ENCODE measurements around the gene MPP3.
"Not testable (repeated sequence)": the region's sequence is repeated elsewhere in the genome, so short reads cannot be mapped to it uniquely, and the experiment has no call there.

The MPP3 gene

GRCh38 chr17:43798024-43798423, 34.9 kb downstream of the MPP3 start:
- DNase-seq = not testable (repeated sequence)

- DNase-seq = not testable (repeated sequence)
Measured at GRCh38 chr17:43792668-43793067, 40.3 kb downstream of the MPP3 start.

DNA sequence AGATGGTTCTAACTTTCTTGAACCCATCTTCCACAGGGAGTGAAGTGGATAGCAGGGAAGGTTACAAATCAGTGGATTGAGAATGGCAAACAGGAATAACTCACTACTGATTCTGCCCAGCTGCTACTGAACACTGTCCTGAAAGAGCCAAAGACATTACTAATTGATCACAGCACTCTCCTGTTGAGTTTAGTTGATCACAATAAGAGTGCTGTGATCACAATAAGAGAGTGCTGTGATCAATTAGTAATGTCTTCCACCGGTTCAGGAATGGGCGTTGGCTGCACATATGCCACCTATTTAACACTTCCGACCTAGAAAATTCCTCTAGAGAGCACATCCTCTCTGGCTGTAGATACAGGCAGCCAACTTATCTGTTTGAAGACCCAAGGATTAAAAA, 41.4 kb downstream of the MPP3 start:
- DNase-seq = no peak

DNA sequence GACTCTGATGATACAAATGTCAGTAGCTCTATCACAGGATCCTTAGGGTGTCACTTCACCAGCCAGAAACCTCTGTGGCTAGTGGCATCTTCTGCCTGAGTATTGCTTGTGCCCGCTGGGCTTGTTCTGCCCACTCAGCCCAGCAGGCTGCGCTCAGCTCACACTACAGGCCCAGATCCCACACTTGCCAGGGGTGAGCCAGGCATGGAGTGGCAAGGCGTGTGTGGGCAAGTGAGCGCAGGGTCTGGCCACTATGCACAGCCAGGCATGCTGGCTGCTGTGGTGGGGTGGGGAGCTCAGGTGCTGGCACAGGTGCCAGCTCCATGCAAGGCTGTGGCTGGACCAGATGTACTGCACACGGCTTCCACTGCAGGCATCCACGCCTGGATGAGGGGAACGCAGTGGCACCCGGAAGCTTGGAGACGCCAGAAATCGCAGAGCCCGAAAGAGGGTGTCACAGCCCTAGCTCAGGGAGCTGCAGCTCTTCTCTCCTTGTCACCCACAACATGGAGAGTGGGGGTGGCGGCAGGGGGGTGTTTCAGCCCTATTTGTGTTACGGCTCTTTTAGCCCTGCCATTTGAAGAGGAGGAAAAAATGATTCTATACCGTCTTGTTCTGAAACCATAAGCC, 42.5 kb downstream of the MPP3 start:
- no peak for DNase-seq

- no peak for DNase-seq
Measured at GRCh38 chr17:43789482-43789881, 43.5 kb downstream of the MPP3 start.

DNA sequence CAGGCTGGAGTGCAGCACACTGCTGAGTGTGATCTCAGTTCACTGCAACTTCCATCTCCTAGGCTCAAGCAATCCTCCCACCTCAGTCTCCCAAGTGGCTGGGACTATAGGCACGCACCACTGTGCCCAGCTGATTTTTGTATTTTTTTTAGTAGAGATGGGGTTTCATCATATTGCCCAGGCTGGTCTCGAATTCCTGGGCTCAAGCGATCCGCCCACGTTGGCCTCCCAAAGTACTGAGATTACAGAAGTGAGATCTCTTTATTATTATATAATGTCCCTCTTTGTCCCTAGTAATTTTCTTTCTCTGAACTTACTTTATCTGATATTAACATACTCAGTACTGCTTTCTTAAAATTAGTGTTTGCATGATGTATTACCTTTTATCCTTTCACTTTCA, 44.4 kb downstream of the MPP3 start:
- DNase-seq = no peak

GRCh38 chr17:43787728-43788127, 45.2 kb downstream of the MPP3 start:
- DNase-seq = no peak

DNA sequence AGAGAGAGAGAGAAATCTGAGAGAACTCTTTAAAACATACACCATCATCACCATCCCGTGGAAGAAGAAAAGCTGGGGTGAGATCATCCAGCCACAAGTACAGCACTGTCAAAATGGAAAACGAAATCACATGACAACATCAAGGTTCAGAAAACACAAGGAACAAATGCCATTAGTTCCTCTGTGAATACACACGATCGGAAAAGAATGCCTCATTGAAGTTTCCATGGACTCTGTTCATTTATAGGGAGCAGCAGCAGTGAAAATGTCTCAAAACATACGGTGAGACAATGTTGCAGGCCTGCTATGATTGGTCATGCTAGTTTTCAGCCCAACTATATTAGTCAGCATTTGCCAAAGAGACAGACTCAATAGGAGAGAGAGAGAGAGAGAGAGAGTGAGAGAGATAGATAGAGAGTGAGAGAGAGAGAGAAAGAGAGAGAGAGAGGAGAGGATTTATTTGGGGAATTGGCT, 48.3 kb downstream of the MPP3 start:
- no peak for DNase-seq

GRCh38 chr17:43784068-43784467, 48.9 kb downstream of the MPP3 start:
- no peak for DNase-seq

GRCh38 chr17:43782913-43783680, 49.8 kb downstream of the MPP3 start:
- no peak for DNase-seq

DNA sequence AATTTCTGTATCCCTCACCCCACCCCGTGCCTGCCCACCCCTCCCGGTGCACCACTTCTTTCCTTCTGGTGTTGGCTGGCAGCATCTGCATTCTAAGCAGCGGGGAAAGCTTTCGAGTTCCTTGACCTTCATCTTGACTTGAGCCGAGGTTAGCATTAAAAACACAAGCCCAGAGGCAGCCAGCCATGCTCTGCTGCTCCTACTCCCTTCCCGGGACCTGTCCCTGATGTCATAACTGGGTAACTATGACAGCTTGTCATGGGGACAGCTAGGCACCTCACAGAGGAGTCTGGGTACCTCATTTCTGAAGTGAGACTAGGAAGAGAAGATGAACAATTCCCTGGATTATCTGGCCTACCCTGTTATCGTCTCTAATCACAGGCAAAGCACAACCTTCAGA, 52.8 kb downstream of the MPP3 start, which contains the start of gene CFAP97D1:
CFAP97D1 (plus strand) TSS at position 301 of the 400 bp plus-strand sequence; CDS start at position 329, 28 bp downstream.
- DNase-seq = no peak

DNA sequence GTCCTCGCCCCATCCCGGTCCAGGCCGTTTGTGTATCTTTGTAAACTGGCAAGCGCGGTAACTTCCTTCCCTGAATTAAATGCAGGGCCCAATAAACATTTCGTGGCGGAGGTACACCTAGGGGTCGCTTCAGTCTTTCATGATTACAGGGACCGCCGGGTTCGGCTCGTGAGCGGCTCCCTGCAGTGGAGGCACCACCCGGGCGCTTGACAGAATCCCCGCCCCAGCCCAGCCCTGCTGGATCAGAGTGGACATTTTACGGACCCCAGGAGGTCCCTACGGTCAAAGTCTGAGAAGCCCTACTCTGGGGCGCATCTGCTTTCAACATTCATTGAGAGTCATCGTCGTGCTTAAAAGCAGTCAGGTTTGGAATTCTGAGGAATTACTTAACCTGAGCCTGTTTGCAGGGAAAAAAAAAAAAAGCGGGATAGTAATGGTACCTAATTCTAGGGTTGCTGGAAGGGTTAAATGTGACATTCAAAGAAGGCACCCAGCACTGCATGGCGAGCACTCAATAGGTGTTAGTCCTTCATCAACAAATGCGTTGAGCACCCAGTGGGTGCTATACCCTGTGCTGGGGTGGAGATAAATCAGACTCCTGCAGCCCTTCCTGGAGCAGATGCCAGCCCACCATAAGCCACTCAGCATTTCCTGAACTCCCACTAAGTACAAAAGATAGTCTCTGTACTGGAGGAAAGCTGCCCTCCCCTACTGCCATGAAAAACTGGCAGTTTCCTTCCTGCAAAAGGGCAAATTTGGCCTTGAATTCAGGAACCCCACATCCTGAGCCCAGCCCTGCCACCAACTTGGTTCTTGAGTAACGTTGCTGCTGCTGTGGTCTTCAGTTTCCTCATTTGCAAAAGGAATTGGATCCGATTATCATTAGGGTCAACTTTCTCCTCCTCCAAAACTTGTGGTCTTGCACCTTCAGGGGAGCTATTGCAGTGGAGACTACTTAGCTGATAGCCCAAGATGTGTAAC, 53.5 kb downstream of the MPP3 start:
- DNase-seq = no peak

GRCh38 chr17:43778337-43779144, 54.4 kb downstream of the MPP3 start, which contains the start of gene DUSP3:
DUSP3 (minus strand) TSS chr17:43778977; CDS start chr17:43778924, 53 bp downstream.
- peak; percentile 57 for DNase-seq

DNA sequence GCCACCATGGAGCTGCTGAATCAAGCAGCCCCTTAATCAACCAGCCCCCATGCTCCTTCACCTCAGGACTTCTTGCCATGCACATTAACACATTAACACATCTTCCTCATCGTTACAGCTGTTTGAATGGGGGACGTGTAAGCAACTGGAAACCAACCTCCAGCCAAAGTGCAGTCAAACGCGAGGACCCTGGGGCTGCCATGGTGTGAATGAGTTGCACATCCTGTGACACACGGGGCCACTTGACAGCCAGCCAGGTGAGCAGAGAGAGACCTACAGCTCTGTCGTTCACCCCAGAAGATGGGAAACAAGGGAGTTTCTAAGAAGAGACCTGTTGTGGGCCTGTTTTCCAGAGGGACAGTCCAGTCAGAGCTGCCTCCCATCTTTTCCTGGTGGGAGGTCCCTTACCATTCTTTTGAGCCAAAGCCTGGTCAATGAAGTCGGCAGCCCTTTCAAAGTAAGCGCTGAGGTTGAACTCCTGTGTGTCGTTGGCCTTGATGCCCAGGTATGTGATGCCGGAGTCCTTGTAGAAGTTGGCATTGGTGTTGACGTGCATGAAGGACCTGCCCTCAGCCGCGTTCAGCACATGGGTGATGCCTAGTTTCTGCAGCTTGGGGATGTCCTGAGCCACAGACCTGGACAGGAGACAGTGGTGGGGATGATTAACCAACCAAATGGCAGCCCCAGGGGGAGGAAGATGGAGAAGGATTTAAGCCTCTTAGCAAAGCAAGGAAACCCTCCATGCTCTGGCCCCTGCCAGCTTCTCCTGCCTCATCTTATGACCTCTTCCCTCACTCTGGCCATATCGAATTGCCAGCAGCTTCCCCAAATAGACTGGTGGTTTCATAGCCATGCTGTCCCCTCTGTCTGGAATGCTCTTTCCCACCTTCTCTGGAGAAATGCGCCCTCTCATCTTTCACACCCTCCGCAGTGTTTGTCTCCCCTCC, 58.4 kb downstream of the MPP3 start:
- DNase-seq = no peak

GRCh38 chr17:43772877-43773648, 59.9 kb downstream of the MPP3 start:
- DNase-seq = no peak

- DNase-seq = no peak
Measured at GRCh38 chr17:43771463-43771862, 61.5 kb downstream of the MPP3 start.

- no peak for DNase-seq
Measured at GRCh38 chr17:43770957-43771356, 62.0 kb downstream of the MPP3 start.

DNA sequence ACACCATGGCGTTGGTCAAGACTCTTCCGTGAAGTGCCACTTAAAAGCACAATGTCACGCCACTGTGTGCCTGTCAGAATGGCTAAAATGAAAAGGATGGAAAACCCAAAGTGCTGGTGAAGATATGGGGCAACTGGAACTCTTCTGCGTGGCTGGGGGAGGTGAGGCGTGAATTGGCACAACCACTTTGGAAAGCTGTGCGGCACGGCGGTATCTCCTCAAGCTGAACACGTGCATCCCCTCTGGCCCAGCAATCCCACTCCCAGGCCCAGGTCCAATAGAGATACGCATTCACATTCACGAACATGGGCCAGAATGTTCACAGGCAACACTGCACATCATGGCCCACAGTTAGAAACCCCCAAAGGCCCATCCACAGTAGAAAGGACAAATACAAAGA, 63.1 kb downstream of the MPP3 start:
- no peak for DNase-seq

DNA sequence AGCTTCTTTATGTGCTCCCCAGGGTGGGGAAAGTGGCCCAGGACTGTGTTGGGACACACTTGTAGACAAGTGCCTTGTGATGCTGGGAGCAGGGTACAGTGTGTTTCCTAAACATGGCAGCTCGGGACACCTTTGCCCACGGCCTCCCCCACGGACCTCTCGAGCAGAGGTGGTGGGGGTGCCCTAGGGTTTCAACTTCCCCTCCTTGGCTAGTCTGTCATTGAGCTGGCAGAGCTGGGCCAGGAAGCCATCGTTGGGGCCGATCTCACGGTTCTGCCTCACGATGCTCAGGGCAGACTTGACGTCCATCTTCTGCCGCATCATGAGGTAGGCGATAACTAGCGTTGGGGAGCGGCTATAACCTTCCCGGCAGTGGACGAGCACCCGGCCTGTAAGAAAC, 63.5 kb downstream of the MPP3 start:
- no peak for DNase-seq

- DNase-seq = no peak
Measured at GRCh38 chr17:43768943-43769342, 64.0 kb downstream of the MPP3 start.

All from activated CD4-positive, alpha-beta T cell treated with anti-CD3 and anti-CD28 coated beads for 1 hour (primary cell).